Measurements from ENCODE around the gene LRP5.

DNA sequence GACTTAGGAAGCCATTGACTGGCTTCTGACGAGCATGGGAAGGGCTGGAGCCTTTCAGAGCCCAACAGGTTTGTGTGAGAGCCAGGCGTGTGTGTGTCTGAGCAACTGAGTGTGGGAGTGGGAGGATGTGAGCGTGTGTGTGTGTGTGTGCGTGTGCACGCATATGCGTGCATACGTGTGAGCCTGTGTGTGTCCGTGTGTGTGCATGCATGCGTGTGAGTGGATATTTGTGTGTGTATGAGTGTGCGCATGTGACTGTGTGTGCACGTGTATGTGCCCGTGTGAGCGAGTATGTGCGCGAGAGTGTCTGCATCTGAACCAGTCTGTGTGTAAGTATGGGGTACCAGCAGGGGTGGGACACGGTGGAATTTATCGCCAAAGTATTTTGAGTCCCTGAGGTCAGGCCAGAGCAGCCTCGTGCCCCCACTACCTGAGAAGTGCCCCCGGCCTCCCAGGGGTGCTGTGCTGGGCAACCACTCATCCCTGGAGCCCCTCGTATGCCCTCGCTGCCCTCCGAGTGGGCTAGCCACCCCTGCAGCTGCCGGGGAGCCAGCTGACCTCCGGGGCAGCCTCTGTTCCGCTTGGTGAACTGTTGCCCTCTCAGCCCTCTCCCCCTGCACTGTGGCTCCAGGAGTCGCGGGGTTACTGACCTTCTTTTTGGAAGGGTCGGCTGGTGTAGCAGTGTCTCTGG lies 38.5 kb downstream of the LRP5 start:
- TF ChIP-seq, protein P1, sequence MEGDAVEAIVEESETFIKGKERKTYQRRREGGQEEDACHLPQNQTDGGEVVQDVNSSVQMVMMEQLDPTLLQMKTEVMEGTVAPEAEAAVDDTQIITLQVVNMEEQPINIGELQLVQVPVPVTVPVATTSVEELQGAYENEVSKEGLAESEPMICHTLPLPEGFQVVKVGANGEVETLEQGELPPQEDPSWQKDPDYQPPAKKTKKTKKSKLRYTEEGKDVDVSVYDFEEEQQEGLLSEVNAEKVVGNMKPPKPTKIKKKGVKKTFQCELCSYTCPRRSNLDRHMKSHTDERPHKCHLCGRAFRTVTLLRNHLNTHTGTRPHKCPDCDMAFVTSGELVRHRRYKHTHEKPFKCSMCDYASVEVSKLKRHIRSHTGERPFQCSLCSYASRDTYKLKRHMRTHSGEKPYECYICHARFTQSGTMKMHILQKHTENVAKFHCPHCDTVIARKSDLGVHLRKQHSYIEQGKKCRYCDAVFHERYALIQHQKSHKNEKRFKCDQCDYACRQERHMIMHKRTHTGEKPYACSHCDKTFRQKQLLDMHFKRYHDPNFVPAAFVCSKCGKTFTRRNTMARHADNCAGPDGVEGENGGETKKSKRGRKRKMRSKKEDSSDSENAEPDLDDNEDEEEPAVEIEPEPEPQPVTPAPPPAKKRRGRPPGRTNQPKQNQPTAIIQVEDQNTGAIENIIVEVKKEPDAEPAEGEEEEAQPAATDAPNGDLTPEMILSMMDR (IDR thresholded peaks at IDR 0.05; ENCODE audit: low read depth, low read length, poor library complexity, severe bottlenecking): no peak
- no peak for TF ChIP-seq EZH2phosphoT487 (IDR thresholded peaks at IDR 0.05; ENCODE audit: borderline replicate concordance, low read length)
